ENCODE measurements around the gene NRL. TPM values are rescaled to one million over a fixed set of nuclear protein-coding genes. Genes with fewer than 3 reads are reported as not detected.

The NRL gene
- total and polyA plus RNA-seq, 7 donors, result 1.2 to 5.1 (median 2.4) TPM

DNA sequence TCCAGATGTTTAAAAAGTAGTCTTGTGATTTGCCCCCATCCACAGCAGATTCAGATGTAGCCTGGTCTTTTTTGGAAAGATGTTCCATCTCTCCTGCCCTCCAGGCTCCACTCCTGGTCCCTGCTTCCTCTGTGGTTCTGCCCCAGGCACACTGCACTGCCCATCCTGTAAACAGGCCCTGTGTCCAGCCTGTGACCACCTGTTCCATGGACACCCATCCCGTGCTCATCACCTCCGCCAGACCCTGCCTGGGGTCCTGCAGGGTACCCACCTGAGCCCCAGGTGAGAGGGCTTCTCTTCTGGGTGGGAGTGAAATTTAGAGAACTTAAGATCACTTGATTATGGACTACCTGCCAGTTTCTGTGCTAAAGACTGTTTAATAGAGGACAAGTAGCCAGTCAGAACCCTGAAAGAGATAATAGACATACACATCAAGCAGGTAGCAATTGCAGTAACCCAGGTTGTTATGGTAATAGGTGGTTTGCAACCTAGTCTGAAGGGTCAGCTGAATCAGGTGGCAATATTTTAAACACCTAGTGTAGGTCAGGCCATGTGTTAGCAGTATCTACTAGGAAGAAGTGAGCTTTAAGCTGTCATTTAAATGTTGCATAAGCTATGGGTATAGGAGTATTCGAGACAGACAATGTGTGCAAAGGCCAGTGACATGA lies 34.7 kb upstream of the NRL start:
- peaks cover 0 to 64% of the 10 kb centered on the region in 2 donors for H3K36me3 ChIP-seq (ENCODE audit: insufficient read depth in 1 of 2, low read depth in 1 of 2)
- DNase-seq (no peak), ATAC-seq (no peak)
- TF ChIP-seq, protein P1, sequence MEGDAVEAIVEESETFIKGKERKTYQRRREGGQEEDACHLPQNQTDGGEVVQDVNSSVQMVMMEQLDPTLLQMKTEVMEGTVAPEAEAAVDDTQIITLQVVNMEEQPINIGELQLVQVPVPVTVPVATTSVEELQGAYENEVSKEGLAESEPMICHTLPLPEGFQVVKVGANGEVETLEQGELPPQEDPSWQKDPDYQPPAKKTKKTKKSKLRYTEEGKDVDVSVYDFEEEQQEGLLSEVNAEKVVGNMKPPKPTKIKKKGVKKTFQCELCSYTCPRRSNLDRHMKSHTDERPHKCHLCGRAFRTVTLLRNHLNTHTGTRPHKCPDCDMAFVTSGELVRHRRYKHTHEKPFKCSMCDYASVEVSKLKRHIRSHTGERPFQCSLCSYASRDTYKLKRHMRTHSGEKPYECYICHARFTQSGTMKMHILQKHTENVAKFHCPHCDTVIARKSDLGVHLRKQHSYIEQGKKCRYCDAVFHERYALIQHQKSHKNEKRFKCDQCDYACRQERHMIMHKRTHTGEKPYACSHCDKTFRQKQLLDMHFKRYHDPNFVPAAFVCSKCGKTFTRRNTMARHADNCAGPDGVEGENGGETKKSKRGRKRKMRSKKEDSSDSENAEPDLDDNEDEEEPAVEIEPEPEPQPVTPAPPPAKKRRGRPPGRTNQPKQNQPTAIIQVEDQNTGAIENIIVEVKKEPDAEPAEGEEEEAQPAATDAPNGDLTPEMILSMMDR (IDR thresholded peaks at IDR 0.05), result no peak
- intact Hi-C loops (cut with DNase I), result loop anchor here (5.0 kb wide), 1 partner anchor 37 kb away; the partner anchor contains the start of genes DCAF11 (in 2 of the 2) and NRL (in 2 of the 2)
- no peaks in the 10 kb centered on the region for H3K27me3 ChIP-seq (ENCODE audit: insufficient read depth in 3 of 3, low read length in 2 of 3)
- WGBS, 3 donors, result 89 to 95% (median 90%) methylated on average over 3 of the region's 3 CpGs
- H3K4me1 ChIP-seq, result peaks cover 18% of the 10 kb centered on the region
- no peak overlapping the region for H3K27ac ChIP-seq
- no peaks in the 10 kb centered on the region for H3K9me3 ChIP-seq
- no peak overlapping the region for H3K4me3 ChIP-seq

DNA sequence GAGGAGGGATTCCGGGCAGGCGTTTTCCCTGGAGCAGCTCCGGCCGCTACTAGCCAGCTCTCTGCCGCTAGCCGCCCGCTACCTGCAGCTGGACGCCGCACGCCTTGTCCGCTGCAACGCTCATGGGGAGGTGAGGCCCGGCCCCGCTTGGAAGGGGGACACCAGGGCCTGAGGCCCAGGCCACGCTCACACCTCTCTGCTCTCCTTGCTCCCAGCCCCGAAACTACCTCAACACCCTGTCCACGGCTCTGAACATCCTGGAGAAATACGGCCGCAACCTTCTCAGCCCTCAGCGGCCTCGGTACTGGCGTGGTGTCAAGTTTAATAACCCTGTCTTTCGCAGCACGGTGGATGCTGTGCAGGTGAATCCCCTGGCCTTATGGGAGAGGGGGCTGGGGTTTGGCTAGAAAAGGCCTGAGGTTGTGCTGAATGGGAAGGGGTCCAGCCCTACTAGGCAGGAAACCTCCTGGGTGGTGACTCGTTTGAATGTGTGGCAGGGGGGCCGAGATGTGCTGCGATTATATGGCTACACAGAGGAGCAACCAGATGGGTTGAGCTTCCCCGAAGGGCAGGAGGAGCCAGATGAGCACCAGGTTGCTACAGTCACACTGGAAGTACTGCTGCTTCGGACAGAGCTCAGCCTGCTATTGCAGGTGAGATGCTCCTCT lies 33.1 kb upstream of the NRL start:
- H3K36me3 ChIP-seq (ENCODE audit: insufficient read depth in 1 of 2, low read depth in 1 of 2), result peaks cover 0 to 61% of the 10 kb centered on the region in 2 donors
- peaks cover 32% of the 10 kb centered on the region for H3K4me1 ChIP-seq
- H3K9me3 ChIP-seq, result no peaks in the 10 kb centered on the region
- TF ChIP-seq, protein P1 (IDR thresholded peaks at IDR 0.05), result no peak
- no peak for DNase-seq
- ATAC-seq, result no peak
- WGBS, 3 donors, result 3 to 6% (median 4%) methylated on average over 21 to 29 of the region's 29 CpGs
- peak overlapping the region; percentile 86 for H3K27ac ChIP-seq
- peak overlapping the region; percentile 97 for H3K4me3 ChIP-seq
- H3K27me3 ChIP-seq (ENCODE audit: insufficient read depth in 3 of 3, low read length in 2 of 3), result no peaks in the 10 kb centered on the region
- intact Hi-C loops (cut with DNase I), result loop anchor here (5.0 kb wide), 1 partner anchor 36 kb away; the partner anchor contains the start of genes DCAF11 (in 2 of the 2) and NRL (in 2 of the 2)

DNA sequence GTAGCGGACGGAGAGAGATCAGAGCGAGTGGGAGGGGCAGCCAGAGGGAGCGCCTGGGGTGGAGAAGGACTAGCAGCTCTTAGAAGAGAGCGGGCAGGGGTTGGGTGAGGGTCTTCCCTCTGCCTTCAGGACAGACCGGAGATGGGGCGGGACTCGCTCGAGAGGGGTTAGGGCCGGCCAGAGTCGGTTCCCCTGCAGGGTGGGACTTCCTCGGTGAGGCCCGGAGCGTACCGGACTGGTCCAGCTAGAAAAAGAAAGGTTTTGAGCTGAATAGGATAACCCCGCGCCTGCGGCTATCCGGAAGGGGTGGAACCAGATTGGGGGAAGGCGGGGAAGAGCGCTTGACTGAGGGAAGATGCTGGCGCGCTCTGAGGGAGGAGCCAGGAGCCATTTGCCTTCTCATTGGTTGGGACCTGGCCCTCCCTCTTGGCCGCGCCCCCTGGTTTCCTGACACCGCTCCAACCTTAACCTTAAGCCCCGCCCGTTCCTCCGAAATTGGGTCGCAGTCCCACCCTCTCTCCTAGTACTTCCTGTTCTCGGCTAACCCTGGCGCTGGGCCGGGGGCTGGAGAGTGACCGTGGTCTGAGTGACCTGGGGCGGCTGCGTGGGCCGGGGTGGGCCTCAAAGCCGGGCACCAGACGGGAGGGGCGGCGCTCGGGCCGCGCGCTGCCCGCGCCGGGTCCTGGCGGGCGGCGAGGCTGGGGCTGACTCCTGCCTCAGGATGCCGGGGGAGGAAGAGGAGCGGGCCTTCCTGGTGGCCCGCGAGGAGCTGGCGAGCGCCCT lies 32.4 kb upstream of the NRL start, which contains the start of gene RNF31:
TSS of gene RNF31 (plus strand) at position 521 of the 783 bp plus-strand sequence. CDS start at position 722, 201 bp downstream.
- intact Hi-C loops (cut with DNase I), result loop anchor here (5.0 kb wide), 1 partner anchor 35 kb away; the partner anchor contains the start of genes DCAF11 (in 2 of the 2) and NRL (in 2 of the 2)
- H3K27me3 ChIP-seq (ENCODE audit: insufficient read depth in 3 of 3, low read length in 2 of 3), result no peaks in the 10 kb centered on the region
- ATAC-seq, result peak; percentile 92 to 95 (median 94)
- peaks cover 39% of the 10 kb centered on the region for H3K4me1 ChIP-seq
- TF ChIP-seq, protein P1 (IDR thresholded peaks at IDR 0.05), result no peak
- H3K4me3 ChIP-seq, result peak within 1 kb of the TSS; percentile 97
- peak; percentile 98 to 99 for DNase-seq
- WGBS, 3 donors, result 1% methylated on average over 39 to 57 of the region's 57 CpGs
- peaks cover 0 to 54% of the 10 kb centered on the region in 2 donors for H3K36me3 ChIP-seq (ENCODE audit: insufficient read depth in 1 of 2, low read depth in 1 of 2)
- H3K27ac ChIP-seq, result peak within 1 kb of the TSS; percentile 86
- no peaks in the 10 kb centered on the region for H3K9me3 ChIP-seq

DNA sequence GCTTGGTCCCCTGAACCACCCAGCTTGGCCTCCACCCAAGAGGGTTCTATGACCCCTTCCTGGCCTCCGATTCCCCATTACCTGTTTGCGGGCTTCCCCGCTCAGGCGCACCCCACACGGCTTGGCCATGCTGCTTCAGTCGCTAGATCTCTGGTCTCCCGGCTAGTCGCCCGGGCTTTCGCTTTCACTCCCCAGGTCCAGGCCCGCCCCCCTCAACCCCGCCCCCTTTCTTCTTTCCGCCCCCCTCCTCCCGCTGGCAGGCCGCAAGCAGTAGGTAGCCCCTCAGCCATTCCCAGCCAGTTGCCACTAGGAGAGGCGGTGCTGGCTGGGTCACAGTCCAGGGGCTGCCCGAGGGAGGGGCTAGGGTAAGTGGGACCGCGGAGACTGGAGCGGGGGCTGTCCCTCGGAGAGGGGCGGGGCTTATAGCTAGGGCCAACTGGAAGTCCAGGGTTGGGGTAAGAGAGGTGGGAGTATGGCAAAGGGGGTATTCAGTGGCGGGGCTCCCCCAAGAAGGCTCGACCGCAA lies 31.8 kb upstream of the NRL start, which contains the start of gene PSME2:
TSS of gene PSME2 (minus strand) at position 158 of the 525 bp plus-strand sequence. CDS start at position 129, 29 bp downstream.
- peak; percentile 81 to 86 (median 84) for ATAC-seq
- TF ChIP-seq, protein P1 (IDR thresholded peaks at IDR 0.05), result no peak
- H3K9me3 ChIP-seq, result no peaks in the 10 kb centered on the region
- H3K4me1 ChIP-seq, result peaks cover 42% of the 10 kb centered on the region
- intact Hi-C loops (cut with DNase I), result loop anchor here (5.0 kb wide), 1 partner anchor 34 kb away; the partner anchor contains the start of genes DCAF11 (in 2 of the 2) and NRL (in 2 of the 2)
- 0 to 1% (median 0%) methylated on average over 17 to 25 of the region's 25 CpGs for WGBS, 3 donors
- no peaks in the 10 kb centered on the region for H3K27me3 ChIP-seq (ENCODE audit: insufficient read depth in 3 of 3, low read length in 2 of 3)
- H3K27ac ChIP-seq, result peak within 1 kb of the TSS; percentile 86
- peaks cover 0 to 47% of the 10 kb centered on the region in 2 donors for H3K36me3 ChIP-seq (ENCODE audit: insufficient read depth in 1 of 2, low read depth in 1 of 2)
- H3K4me3 ChIP-seq, result peak within 1 kb of the TSS; percentile 97
- DNase-seq, result peak; percentile 95 to 96
